Colonic mucosa (tissue), 4 donors: ENCODE data around the gene TBC1D8. TPM values are rescaled to one million over a fixed set of nuclear protein-coding genes. Genes with fewer than 3 reads are reported as not detected.

Experiments used
- DNase-seq: peaks from one replicate; pipeline ENCODE4 v3.0.0-alpha.2; 2020
- H3K27ac ChIP-seq: fragments of 200-600 bp; one replicate; pipeline ENCODE4 v1.8.0; 2021
- H3K27me3 ChIP-seq: fragments of 200-600 bp; one replicate; pipeline ENCODE4 v1.8.0; 2021
- H3K36me3 ChIP-seq: fragments of 200-600 bp; one replicate; pipeline ENCODE4 v1.8.0; 2021
- H3K4me1 ChIP-seq: fragments of 200-600 bp; one replicate; pipeline ENCODE4 v1.8.0; 2021; ENCODE audit warnings: mild to moderate bottlenecking
- H3K4me3 ChIP-seq: fragments of 200-600 bp; one replicate; pipeline ENCODE4 v1.8.0; 2021
- H3K9ac ChIP-seq, 2 donors: one replicate each; pipeline ENCODE4 v1.7.0; 2013; ENCODE audit warnings: control low read depth in 2 of 2, low read depth in 2 of 2, low read length in 2 of 2
- H3K9me3 ChIP-seq: fragments of 200-600 bp; one replicate; pipeline ENCODE4 v1.8.0; 2021
- intact Hi-C: fragments of 100-400 bp; cut with DNase I; formaldehyde crosslinking; loops from one replicate; pipeline ENCODE4 v1.14.1; 2022
- total RNA-seq, 2 donors: library from RNA; stranded (reverse); fragmentation: NEBNext Ultra II Directional in 1 of 2; extraction: Animal tissue kit (Norgen Biotek cat#: 25700) in 1 of 2; gene quantifications; one replicate each; pipeline ENCODE4 v1.2.1, GENCODE V29; 2021
- TF ChIP-seq, protein P1 (sequence below): fragments of 200-600 bp; IDR thresholded peaks from one replicate; pipeline ENCODE4 v1.8.0; 2022; ENCODE audit warnings: antibody characterized with exemption, mild to moderate bottlenecking
- donor health status: healthy.
- donor health status: DM: no; HTN: no; CAD: no.
- donor health status: DM: no; HTN: no; CAD: no.

TBC1D8 gene
- total RNA-seq, 2 donors from 2014 or later: 10.3 to 11.8 TPM

- TF ChIP-seq, protein P1, sequence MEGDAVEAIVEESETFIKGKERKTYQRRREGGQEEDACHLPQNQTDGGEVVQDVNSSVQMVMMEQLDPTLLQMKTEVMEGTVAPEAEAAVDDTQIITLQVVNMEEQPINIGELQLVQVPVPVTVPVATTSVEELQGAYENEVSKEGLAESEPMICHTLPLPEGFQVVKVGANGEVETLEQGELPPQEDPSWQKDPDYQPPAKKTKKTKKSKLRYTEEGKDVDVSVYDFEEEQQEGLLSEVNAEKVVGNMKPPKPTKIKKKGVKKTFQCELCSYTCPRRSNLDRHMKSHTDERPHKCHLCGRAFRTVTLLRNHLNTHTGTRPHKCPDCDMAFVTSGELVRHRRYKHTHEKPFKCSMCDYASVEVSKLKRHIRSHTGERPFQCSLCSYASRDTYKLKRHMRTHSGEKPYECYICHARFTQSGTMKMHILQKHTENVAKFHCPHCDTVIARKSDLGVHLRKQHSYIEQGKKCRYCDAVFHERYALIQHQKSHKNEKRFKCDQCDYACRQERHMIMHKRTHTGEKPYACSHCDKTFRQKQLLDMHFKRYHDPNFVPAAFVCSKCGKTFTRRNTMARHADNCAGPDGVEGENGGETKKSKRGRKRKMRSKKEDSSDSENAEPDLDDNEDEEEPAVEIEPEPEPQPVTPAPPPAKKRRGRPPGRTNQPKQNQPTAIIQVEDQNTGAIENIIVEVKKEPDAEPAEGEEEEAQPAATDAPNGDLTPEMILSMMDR: no peak
- Histone ChIP-seq H3K9ac (no peak overlapping the region), H3K4me1 (no peaks in the 10 kb centered on the region), H3K27me3 (no peaks in the 10 kb centered on the region), H3K36me3 (no peaks in the 10 kb centered on the region), H3K4me3 (no peak overlapping the region), H3K9me3 (no peaks in the 10 kb centered on the region), H3K27ac (no peak overlapping the region)
- intact Hi-C loops: no loop called here
- no peak for DNase-seq
Measured at GRCh38 chr2:101041413-101041812, 109.8 kb downstream of the TBC1D8 start.

GRCh38 chr2:101040761-101041160 lies 110.4 kb downstream of the TBC1D8 start:
- intact Hi-C loops: no loop called here
- TF ChIP-seq, protein P1: no peak
- H3K4me3 ChIP-seq: no peak overlapping the region
- no peaks in the 10 kb centered on the region for H3K9me3 ChIP-seq
- no peaks in the 10 kb centered on the region for H3K4me1 ChIP-seq
- no peaks in the 10 kb centered on the region for H3K36me3 ChIP-seq
- no peak for DNase-seq
- no peak overlapping the region for H3K9ac ChIP-seq
- no peaks in the 10 kb centered on the region for H3K27me3 ChIP-seq
- H3K27ac ChIP-seq: no peak overlapping the region

DNA sequence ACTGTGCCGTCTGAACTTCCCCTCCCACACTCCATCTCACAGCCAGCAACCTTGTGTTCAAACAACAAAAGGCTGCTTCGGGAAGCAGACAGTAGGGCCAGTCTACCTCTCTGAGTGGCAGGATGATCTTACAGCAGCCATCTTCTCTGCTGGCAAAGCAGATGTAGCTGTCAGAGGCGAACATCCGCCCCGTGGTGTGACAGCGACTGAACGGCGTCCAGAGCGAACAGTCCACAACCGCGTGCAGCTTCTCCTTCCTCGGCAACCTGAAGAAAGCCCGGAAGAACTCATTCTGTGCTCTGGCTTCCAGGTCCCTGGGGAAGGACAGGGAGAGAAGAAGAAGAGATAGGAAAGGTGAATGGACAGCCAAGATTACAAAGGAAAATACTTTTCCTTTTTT lies 111.1 kb downstream of the TBC1D8 start:
- H3K4me1 ChIP-seq: no peaks in the 10 kb centered on the region
- H3K27me3 ChIP-seq: no peaks in the 10 kb centered on the region
- DNase-seq: no peak
- TF ChIP-seq, protein P1: no peak
- no peak overlapping the region for H3K4me3 ChIP-seq
- H3K27ac ChIP-seq: no peak overlapping the region
- H3K36me3 ChIP-seq: no peaks in the 10 kb centered on the region
- no peak overlapping the region for H3K9ac ChIP-seq
- no peaks in the 10 kb centered on the region for H3K9me3 ChIP-seq
- intact Hi-C loops: no loop called here

GRCh38 chr2:101038455-101039255 lies 112.5 kb downstream of the TBC1D8 start:
- DNase-seq: no peak
- Histone ChIP-seq H3K27me3 (no peaks in the 10 kb centered on the region), H3K4me3 (no peak overlapping the region), H3K4me1 (no peaks in the 10 kb centered on the region), H3K9ac (no peak overlapping the region), H3K27ac (no peak overlapping the region), H3K9me3 (no peaks in the 10 kb centered on the region), H3K36me3 (no peaks in the 10 kb centered on the region)
- intact Hi-C loops: loop anchor here (2.0 to 5.0 kb wide), 2 partner anchors 114 to 169 kb away; no protein-coding TSS in a partner anchor
- TF ChIP-seq, protein P1: peak; percentile 34

- H3K27me3 ChIP-seq: no peaks in the 10 kb centered on the region
- no peak overlapping the region for H3K9ac ChIP-seq
- TF ChIP-seq, protein P1: no peak
- DNase-seq: no peak
- intact Hi-C loops: loop anchor here (5.0 kb wide), 1 partner anchor 170 kb away; no protein-coding TSS in a partner anchor
- no peaks in the 10 kb centered on the region for H3K4me1 ChIP-seq
- H3K9me3 ChIP-seq: no peaks in the 10 kb centered on the region
- H3K36me3 ChIP-seq: no peaks in the 10 kb centered on the region
- no peak overlapping the region for H3K4me3 ChIP-seq
- no peak overlapping the region for H3K27ac ChIP-seq
Measured at GRCh38 chr2:101037161-101037755, 113.9 kb downstream of the TBC1D8 start.
